ENCODE results near the gene STAG1. TPM values are rescaled to one million over a fixed set of nuclear protein-coding genes. Genes with fewer than 3 reads are reported as not detected.

STAG1 gene
- total RNA-seq (2016; rRNA removed; fragmentation: Illumina TruSeq; extraction: Trizol) (25.9 and 37.8 TPM in 2 replicates), polyA plus RNA-seq (2011; rRNA removed) (5.8 and 6.2 TPM in 2 replicates), polyA minus RNA-seq (2011; rRNA and poly(A)+ RNA removed; ENCODE audit: low replicate concordance) (5.2 and 17.2 TPM in 2 replicates), Bru-seq, nascent RNA (percentile 78 among the genes with signal in this experiment), BruChase-seq, experiment 1, labeled RNA remaining after a 6-hour chase (percentile 79 among the genes with signal in this experiment), BruChase-seq, experiment 2, labeled RNA remaining after a 2-hour chase (percentile 75 among the genes with signal in this experiment)
- total RNA-seq (2016; cell fraction: cytosol; rRNA removed; fragmentation: Illumina TruSeq; extraction: Trizol; ENCODE audit: low read depth), result 12.4 and 13.3 TPM in 2 replicates
- 27.2 and 38.3 TPM in 2 replicates for total RNA-seq (2016; cell fraction: insoluble cytoplasmic fraction; rRNA removed; fragmentation: Illumina TruSeq; extraction: Trizol)
- 13.0 and 13.7 TPM in 2 replicates for total RNA-seq (2016; cell fraction: membrane; rRNA removed; fragmentation: Illumina TruSeq; extraction: Trizol)
- 45.3 and 46.5 TPM in 2 replicates for total RNA-seq (2016; cell fraction: nucleus; rRNA removed; fragmentation: Illumina TruSeq; extraction: Trizol)
- polyA plus RNA-seq (2011; cell fraction: cytosol; rRNA removed), result 2.4 and 4.3 TPM in 2 replicates
- 2.8 and 4.2 TPM in 2 replicates for polyA plus RNA-seq (2011; cell fraction: nucleus; rRNA removed)
- polyA plus RNA-seq (2012), result 7.8 and 8.7 TPM in 2 replicates
- 1.00 and 1.1 TPM in 2 replicates for polyA plus RNA-seq (2016; cell fraction: cytosol; fragmentation: Illumina TruSeq; extraction: Trizol; ENCODE audit: low read depth)
- 19.1 and 21.9 TPM in 2 replicates for polyA plus RNA-seq (2016; cell fraction: insoluble cytoplasmic fraction; fragmentation: Illumina TruSeq; extraction: Trizol; ENCODE audit: low read depth)
- 2.9 and 3.1 TPM in 2 replicates for polyA plus RNA-seq (2016; cell fraction: membrane; fragmentation: Illumina TruSeq; extraction: Trizol; ENCODE audit: low read depth)
- polyA plus RNA-seq (2016; cell fraction: nucleus; fragmentation: Illumina TruSeq; extraction: Trizol; ENCODE audit: insufficient read depth, low read depth), result 16.1 and 16.2 TPM in 2 replicates
- polyA minus RNA-seq (2011; cell fraction: cytosol; rRNA and poly(A)+ RNA removed), result 9.1 and 13.0 TPM in 2 replicates
- 44.2 and 44.3 TPM in 2 replicates for polyA minus RNA-seq (2011; cell fraction: nucleus; rRNA and poly(A)+ RNA removed)
- long read RNA-seq, experiment 1, partial matches to known transcripts, result 2 of 9 reads
- long read RNA-seq, experiment 1, other reads (novel, unspliced or antisense), result 7 of 9 reads
- long read RNA-seq, experiment 2, full-length matches to known transcripts, result 3 of 37 reads
- long read RNA-seq, experiment 2, partial matches to known transcripts, result 5 of 37 reads
- long read RNA-seq, experiment 2, other reads (novel, unspliced or antisense), result 29 of 37 reads

DNA sequence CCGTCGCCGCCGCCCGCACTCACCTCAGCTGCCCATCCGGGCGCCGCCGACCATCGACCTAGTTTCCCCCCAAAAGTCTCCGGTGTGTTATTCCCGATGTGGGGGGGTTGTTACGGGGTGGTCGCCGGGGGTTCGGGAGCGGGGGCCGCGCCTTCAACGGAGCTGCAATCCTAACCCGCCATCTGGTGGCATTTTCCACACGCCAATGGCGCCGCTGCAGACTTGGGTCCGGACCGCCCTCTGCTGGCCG, at the start of gene STAG1:
TSS of gene STAG1 (minus strand) at position 207 of the 250 bp plus-strand sequence. CDS start 121,480 bp downstream, outside the sequence.
- no peaks in the 10 kb centered on the region; a peak in 1 of 5 replicates for H3K36me3 ChIP-seq (replicated peaks in 1 of 2; ENCODE audit: control insufficient read depth in 1 of 2, insufficient read depth in 2 of 2, low read length in 2 of 2)
- in situ Hi-C loops (cut with HindIII; ENCODE audit: extremely low pct_ligation_motif_present, low pct_unique_long_range_greater_than_20kb), result loop anchor here (10.0 kb wide), 2 partner anchors 357 to 677 kb away; no protein-coding TSS in a partner anchor
- H3K79me2 ChIP-seq (ENCODE audit: insufficient read depth, low read length), result peaks cover 41% of the 10 kb centered on the region
- no peaks in the 10 kb centered on the region for H3K9me3 ChIP-seq (ENCODE audit: low read length)
- H3K4me2 ChIP-seq (ENCODE audit: low read depth, low read length), result peak within 1 kb of the TSS; percentile 94
- CTCF ChIA-PET (ENCODE audit: low intra/inter-chr PET ratio, low total read pairs), result interaction anchor here (0.8 to 2.2 kb wide), 6 partner anchors 18 to 681 kb away, joined by 3 to 11 read pairs (median 7); no protein-coding TSS in a partner anchor
- DNase-seq (ENCODE audit: low spot score) (no peak), FAIRE-seq (no peak), ATAC-seq (no peak)
- H3K4me1 ChIP-seq (ENCODE audit: insufficient read depth, low read length), result peaks cover 31% of the 10 kb centered on the region
- POLR2A ChIA-PET, result interaction anchor here (0.6 to 3.6 kb wide), 46 partner anchors 8 to 677 kb away, joined by 3 to 41 read pairs (median 4); partner anchors contain the start of genes MSL2, NCK1, PCCB and SLC35G2
- intact Hi-C loops (cut with micrococcal nuclease; ENCODE audit: unreplicated experiment), result loop anchor here (1.0 to 10.0 kb wide), 6 partner anchors 111 to 557 kb away; partner anchors contain the start of genes MSL2 and NCK1
- H3K4me3 ChIP-seq (replicated peaks in 1 of 3; ENCODE audit: insufficient read depth in 1 of 3, low read depth in 2 of 3, low read length in 3 of 3), result peak within 1 kb of the TSS; percentile 68 to 86 (median 81)
- H4K20me1 ChIP-seq (ENCODE audit: insufficient read depth, low read length), result no peaks in the 10 kb centered on the region
- H2AFZ ChIP-seq (ENCODE audit: low read length), result peak within 1 kb of the TSS; percentile 45
- no TSS peak for BruUV-seq (replicated peaks)
- H3K9ac ChIP-seq (ENCODE audit: insufficient read depth, low read depth, low read length), result peak within 1 kb of the TSS; percentile 92
- peak within 1 kb of the TSS; percentile 97 for H3K27ac ChIP-seq (ENCODE audit: extremely low read length, insufficient read depth, low read length)
- WGBS (ENCODE audit: low lambda C conversion rate), result 0% methylated on average over 12 of the region's 27 CpGs
- no peaks in the 10 kb centered on the region for H3K27me3 ChIP-seq (ENCODE audit: control insufficient read depth in 1 of 2, insufficient read depth in 2 of 2, low read length in 2 of 2)
- TF ChIP-seq, protein P1, sequence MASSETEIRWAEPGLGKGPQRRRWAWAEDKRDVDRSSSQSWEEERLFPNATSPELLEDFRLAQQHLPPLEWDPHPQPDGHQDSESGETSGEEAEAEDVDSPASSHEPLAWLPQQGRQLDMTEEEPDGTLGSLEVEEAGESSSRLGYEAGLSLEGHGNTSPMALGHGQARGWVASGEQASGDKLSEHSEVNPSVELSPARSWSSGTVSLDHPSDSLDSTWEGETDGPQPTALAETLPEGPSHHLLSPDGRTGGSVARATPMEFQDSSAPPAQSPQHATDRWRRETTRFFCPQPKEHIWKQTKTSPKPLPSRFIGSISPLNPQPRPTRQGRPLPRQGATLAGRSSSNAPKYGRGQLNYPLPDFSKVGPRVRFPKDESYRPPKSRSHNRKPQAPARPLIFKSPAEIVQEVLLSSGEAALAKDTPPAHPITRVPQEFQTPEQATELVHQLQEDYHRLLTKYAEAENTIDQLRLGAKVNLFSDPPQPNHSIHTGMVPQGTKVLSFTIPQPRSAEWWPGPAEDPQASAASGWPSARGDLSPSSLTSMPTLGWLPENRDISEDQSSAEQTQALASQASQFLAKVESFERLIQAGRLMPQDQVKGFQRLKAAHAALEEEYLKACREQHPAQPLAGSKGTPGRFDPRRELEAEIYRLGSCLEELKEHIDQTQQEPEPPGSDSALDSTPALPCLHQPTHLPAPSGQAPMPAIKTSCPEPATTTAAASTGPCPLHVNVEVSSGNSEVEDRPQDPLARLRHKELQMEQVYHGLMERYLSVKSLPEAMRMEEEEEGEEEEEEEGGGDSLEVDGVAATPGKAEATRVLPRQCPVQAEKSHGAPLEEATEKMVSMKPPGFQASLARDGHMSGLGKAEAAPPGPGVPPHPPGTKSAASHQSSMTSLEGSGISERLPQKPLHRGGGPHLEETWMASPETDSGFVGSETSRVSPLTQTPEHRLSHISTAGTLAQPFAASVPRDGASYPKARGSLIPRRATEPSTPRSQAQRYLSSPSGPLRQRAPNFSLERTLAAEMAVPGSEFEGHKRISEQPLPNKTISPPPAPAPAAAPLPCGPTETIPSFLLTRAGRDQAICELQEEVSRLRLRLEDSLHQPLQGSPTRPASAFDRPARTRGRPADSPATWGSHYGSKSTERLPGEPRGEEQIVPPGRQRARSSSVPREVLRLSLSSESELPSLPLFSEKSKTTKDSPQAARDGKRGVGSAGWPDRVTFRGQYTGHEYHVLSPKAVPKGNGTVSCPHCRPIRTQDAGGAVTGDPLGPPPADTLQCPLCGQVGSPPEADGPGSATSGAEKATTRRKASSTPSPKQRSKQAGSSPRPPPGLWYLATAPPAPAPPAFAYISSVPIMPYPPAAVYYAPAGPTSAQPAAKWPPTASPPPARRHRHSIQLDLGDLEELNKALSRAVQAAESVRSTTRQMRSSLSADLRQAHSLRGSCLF (CRISPR knock-in tag; IDR thresholded peaks at IDR 0.05; ENCODE audit: borderline replicate concordance), result no peak
- TF ChIP-seq ZFP1 (CRISPR knock-in tag; IDR thresholded peaks at IDR 0.05) (no peak), ZFP37 (CRISPR knock-in tag; IDR thresholded peaks at IDR 0.05; ENCODE audit: borderline replicate concordance) (no peak), GLI4 (CRISPR knock-in tag; IDR thresholded peaks at IDR 0.05; ENCODE audit: borderline replicate concordance) (no peak), AHR (CRISPR knock-in tag; IDR thresholded peaks at IDR 0.05) (no peak)
- TF ChIP-seq, protein P2, sequence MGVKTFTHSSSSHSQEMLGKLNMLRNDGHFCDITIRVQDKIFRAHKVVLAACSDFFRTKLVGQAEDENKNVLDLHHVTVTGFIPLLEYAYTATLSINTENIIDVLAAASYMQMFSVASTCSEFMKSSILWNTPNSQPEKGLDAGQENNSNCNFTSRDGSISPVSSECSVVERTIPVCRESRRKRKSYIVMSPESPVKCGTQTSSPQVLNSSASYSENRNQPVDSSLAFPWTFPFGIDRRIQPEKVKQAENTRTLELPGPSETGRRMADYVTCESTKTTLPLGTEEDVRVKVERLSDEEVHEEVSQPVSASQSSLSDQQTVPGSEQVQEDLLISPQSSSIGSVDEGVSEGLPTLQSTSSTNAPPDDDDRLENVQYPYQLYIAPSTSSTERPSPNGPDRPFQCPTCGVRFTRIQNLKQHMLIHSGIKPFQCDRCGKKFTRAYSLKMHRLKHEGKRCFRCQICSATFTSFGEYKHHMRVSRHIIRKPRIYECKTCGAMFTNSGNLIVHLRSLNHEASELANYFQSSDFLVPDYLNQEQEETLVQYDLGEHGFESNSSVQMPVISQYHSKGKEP (CRISPR knock-in tag; IDR thresholded peaks at IDR 0.05), result no peak
- TF ChIP-seq, protein P3, sequence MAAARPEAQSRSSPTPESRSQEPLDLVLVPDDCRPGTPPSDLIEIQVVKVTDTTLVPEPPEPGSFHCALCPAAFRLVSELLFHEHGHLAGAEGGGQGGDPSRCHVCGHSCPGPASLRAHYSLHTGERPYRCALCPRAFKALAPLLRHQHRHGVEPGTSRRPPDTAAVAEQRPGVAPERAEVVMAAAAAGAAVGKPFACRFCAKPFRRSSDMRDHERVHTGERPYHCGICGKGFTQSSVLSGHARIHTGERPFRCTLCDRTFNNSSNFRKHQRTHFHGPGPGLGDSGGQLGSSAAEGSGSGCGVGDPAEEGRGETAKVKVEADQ (CRISPR knock-in tag; IDR thresholded peaks at IDR 0.05; ENCODE audit: borderline replicate concordance), result no peak
- TF ChIP-seq, protein P4, sequence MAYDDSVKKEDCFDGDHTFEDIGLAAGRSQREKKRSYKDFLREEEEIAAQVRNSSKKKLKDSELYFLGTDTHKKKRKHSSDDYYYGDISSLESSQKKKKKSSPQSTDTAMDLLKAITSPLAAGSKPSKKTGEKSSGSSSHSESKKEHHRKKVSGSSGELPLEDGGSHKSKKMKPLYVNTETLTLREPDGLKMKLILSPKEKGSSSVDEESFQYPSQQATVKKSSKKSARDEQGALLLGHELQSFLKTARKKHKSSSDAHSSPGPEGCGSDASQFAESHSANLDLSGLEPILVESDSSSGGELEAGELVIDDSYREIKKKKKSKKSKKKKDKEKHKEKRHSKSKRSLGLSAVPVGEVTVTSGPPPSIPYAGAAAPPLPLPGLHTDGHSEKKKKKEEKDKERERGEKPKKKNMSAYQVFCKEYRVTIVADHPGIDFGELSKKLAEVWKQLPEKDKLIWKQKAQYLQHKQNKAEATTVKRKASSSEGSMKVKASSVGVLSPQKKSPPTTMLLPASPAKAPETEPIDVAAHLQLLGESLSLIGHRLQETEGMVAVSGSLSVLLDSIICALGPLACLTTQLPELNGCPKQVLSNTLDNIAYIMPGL (CRISPR knock-in tag; IDR thresholded peaks at IDR 0.05; ENCODE audit: borderline replicate concordance in 1 of 2, low read depth in 1 of 2), result peak; percentile 99; a peak in 3 of 4 replicates

Data from HepG2 (cell line).